ENCODE data around the gene ZNF487.

DNA sequence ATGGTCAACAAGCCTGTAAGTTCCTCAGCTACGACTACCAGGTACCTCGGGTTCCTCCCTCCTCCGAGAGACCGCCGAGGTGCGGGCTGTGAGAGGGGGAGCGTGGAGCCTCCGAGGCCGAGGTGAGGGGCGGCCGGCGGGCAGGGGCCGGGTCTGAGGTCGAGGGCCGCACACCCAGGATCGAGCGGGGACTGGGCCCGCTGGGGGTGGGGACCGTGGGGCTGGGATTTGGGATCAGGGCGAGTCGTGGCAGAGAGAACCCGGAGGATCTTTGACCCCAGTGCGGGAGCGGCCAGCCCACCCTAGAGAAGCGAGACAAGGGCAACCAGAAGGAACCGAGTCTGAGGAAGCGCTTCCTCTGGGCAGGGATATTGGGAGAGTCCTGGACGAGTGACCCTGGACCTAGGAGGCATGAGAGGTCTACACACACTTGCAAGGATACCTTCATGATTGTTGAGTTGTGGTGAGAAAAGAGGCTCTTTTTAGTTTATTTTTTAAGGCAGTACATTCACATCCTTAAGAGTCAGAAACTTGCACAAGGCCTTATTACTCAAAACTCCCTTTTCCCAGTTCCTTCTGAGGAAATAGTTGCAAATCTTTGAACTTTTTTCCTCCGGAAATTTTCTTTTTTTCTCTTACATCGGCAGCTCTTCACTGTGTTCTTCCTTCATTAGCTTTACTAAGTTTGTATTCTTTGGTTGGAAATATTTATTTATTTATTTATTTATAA is 395 bp downstream of the ZNF487 start:
- TF ChIP-seq, protein P1, sequence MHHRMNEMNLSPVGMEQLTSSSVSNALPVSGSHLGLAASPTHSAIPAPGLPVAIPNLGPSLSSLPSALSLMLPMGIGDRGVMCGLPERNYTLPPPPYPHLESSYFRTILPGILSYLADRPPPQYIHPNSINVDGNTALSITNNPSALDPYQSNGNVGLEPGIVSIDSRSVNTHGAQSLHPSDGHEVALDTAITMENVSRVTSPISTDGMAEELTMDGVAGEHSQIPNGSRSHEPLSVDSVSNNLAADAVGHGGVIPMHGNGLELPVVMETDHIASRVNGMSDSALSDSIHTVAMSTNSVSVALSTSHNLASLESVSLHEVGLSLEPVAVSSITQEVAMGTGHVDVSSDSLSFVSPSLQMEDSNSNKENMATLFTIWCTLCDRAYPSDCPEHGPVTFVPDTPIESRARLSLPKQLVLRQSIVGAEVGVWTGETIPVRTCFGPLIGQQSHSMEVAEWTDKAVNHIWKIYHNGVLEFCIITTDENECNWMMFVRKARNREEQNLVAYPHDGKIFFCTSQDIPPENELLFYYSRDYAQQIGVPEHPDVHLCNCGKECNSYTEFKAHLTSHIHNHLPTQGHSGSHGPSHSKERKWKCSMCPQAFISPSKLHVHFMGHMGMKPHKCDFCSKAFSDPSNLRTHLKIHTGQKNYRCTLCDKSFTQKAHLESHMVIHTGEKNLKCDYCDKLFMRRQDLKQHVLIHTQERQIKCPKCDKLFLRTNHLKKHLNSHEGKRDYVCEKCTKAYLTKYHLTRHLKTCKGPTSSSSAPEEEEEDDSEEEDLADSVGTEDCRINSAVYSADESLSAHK (tag by site-specific recombination; IDR thresholded peaks at IDR 0.05): no peak
- TF ChIP-seq, protein P2, sequence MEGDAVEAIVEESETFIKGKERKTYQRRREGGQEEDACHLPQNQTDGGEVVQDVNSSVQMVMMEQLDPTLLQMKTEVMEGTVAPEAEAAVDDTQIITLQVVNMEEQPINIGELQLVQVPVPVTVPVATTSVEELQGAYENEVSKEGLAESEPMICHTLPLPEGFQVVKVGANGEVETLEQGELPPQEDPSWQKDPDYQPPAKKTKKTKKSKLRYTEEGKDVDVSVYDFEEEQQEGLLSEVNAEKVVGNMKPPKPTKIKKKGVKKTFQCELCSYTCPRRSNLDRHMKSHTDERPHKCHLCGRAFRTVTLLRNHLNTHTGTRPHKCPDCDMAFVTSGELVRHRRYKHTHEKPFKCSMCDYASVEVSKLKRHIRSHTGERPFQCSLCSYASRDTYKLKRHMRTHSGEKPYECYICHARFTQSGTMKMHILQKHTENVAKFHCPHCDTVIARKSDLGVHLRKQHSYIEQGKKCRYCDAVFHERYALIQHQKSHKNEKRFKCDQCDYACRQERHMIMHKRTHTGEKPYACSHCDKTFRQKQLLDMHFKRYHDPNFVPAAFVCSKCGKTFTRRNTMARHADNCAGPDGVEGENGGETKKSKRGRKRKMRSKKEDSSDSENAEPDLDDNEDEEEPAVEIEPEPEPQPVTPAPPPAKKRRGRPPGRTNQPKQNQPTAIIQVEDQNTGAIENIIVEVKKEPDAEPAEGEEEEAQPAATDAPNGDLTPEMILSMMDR (tag by site-specific recombination; IDR thresholded peaks at IDR 0.05): no peak
- TF ChIP-seq KLF7 (tag by site-specific recombination; IDR thresholded peaks at IDR 0.05; ENCODE audit: borderline replicate concordance) (no peak), ZNF248 (tag by site-specific recombination; IDR thresholded peaks at IDR 0.05) (no peak), KLF1 (tag by site-specific recombination; IDR thresholded peaks at IDR 0.05) (no peak), MEIS1 (CRISPR knock-in tag; IDR thresholded peaks at IDR 0.05; ENCODE audit: borderline replicate concordance) (no peak), TCF7L2 (IDR thresholded peaks at IDR 0.05; ENCODE audit: borderline replicate concordance, low read depth, low read length) (no peak), KLF16 (tag by site-specific recombination; IDR thresholded peaks at IDR 0.05) (no peak), ZFHX2 (tag by site-specific recombination; conservative IDR thresholded peaks at IDR 0.05) (no peak)

Data from HEK293 (cell line).